K562 (cell line): Measurements from ENCODE around the gene CERS6. TPM values are rescaled to one million over a fixed set of nuclear protein-coding genes. Genes with fewer than 3 reads are reported as not detected.

ENCODE experiments used
- ATAC-seq: fragments of 200-7000 bp; cut with Tn5 transposase; 3 replicates; pipeline ENCODE4 v1.9.1; 2020; ENCODE audit warnings: moderate library complexity
- BruUV-seq: library from RNA; stranded (reverse); fragments of 400-500 nt; replicated peaks from 2 replicates; lab custom pipeline; 2021; lab: Mats Ljungman, UMichigan
- CTCF ChIA-PET: fragments of 300-600 bp; formaldehyde crosslinking; extraction: SDS; loops from one replicate; lab custom pipeline; 2021; ENCODE audit warnings: low intra/inter-chr PET ratio; lab: Yijun Ruan, JAX
- POLR2A ChIA-PET: fragments of 300-600, 350-650 bp; sonication (Branson Sonifier 250); formaldehyde crosslinking; extraction: SDS; loops from one replicate; lab custom pipeline; 2021; ENCODE audit warnings: antibody characterized with exemption, inconsistent platforms; lab: Yijun Ruan, JAX
- DNase-seq, 4 experiments: peaks; one replicate each; pipeline versions ENCODE4 v3.0.0 to v3.0.0-alpha.2; 2011 to 2018; ENCODE audit warnings: low spot score in 3 of 4, mixed read lengths in 3 of 4; ENCODE audit errors: extremely low read depth in 1 of 4
- FAIRE-seq: peaks from 2 replicates; lab custom pipeline; 2011; peaks lifted over from hg19 to GRCh38; lab: Jason Lieb, UNC
- H2AFZ ChIP-seq: 2 replicates; pipeline ENCODE4 v1.6.0; 2011; ENCODE audit warnings: low read depth, low read length, control low read depth, inconsistent platforms
- H3K27ac ChIP-seq: fragments of 200-600 bp; 3 replicates; pipeline ENCODE4 v1.8.0; 2011; ENCODE audit warnings: low read depth, mild to moderate bottlenecking, control low read depth, inconsistent platforms, low read length, moderate library complexity, mixed read lengths; ENCODE audit errors: extremely low read depth
- H3K27me3 ChIP-seq, 2 experiments: fragments of 300-600 bp in 1 of 2; 2 replicates in 1 of 2; 3 replicates in 1 of 2; pipeline versions ENCODE4 v1.6.0 to v1.8.0; 2011; ENCODE audit warnings: inconsistent platforms in 2 of 2, low read length in 2 of 2, mild to moderate bottlenecking in 1 of 2, mixed read lengths in 1 of 2, moderate library complexity in 1 of 2; ENCODE audit not compliant: control insufficient read depth in 2 of 2, insufficient read depth in 2 of 2
- H3K36me3 ChIP-seq: fragments of 300-600 bp; 3 replicates; pipeline ENCODE4 v1.8.0; 2011; ENCODE audit warnings: mild to moderate bottlenecking, low read length, inconsistent platforms; ENCODE audit not compliant: control insufficient read depth, insufficient read depth
- H3K4me1 ChIP-seq, 2 experiments: fragments of 200-600 bp in 1 of 2; replicated peaks in 1 of 2; 2 replicates in 1 of 2; 3 replicates in 1 of 2; pipeline versions ENCODE4 v1.5.1 to v1.8.0; 2011; ENCODE audit warnings: inconsistent platforms in 2 of 2, low read length in 2 of 2, mild to moderate bottlenecking in 1 of 2, mixed read lengths in 1 of 2, moderate library complexity in 1 of 2; ENCODE audit not compliant: control insufficient read depth in 2 of 2, insufficient read depth in 2 of 2
- H3K4me2 ChIP-seq: 2 replicates; pipeline ENCODE4 v1.6.1; 2011; ENCODE audit warnings: low read length, control low read depth, inconsistent platforms, mixed read lengths; ENCODE audit not compliant: insufficient read depth
- H3K4me3 ChIP-seq: fragments of 200-600 bp; sonication (generic), shearing (Covaris generic); 2 replicates; pipeline ENCODE4 v1.5.1; 2016; ENCODE audit warnings: control low read depth, inconsistent platforms
- H3K79me2 ChIP-seq: fragments of 200-600 bp; 3 replicates; pipeline ENCODE4 v1.8.0; 2011; ENCODE audit warnings: low read length, inconsistent platforms; ENCODE audit not compliant: control insufficient read depth, insufficient read depth
- H3K9ac ChIP-seq, 2 experiments: 2 replicates each; pipeline versions ENCODE4 v1.6.0 to v1.6.1; 2011; ENCODE audit warnings: low read depth in 2 of 2, low read length in 2 of 2, control low read depth in 1 of 2, inconsistent platforms in 1 of 2, mild to moderate bottlenecking in 1 of 2, mixed read lengths in 1 of 2; ENCODE audit not compliant: insufficient read depth in 1 of 2
- H3K9me1 ChIP-seq: one replicate; pipeline ENCODE4 v1.6.0; 2011; ENCODE audit warnings: inconsistent platforms, mild to moderate bottlenecking, low read length, moderate library complexity; ENCODE audit not compliant: control insufficient read depth, insufficient read depth
- H3K9me3 ChIP-seq: replicated peaks from 2 replicates; pipeline ENCODE4 v1.5.1; 2011; ENCODE audit warnings: low read depth, low read length, inconsistent platforms; ENCODE audit not compliant: control insufficient read depth, insufficient read depth
- H4K20me1 ChIP-seq: replicated peaks from 2 replicates; pipeline ENCODE4 v1.6.1; 2011; ENCODE audit warnings: low read length, inconsistent platforms, mixed read lengths; ENCODE audit not compliant: control insufficient read depth, insufficient read depth
- ETV5 ChIP-seq: sonication (generic); formaldehyde crosslinking; IDR thresholded peaks from 2 replicates; pipeline ENCODE4 v1.4.0; 2020; ENCODE audit warnings: low read depth, mild to moderate bottlenecking, missing genetic modification reagents
- ETV6 ChIP-seq, 3 experiments: fragments of 150-350 bp in 1 of 3; sonication (generic) in 1 of 3; formaldehyde crosslinking in 1 of 3; IDR thresholded peaks; 2 replicates each; pipeline versions ENCODE4 v1.6.1 to v1.8.0; 2014 to 2022; ENCODE audit warnings: borderline replicate concordance in 2 of 3, low read depth in 2 of 3, antibody characterized with exemption in 1 of 3, low read length in 1 of 3, mild to moderate bottlenecking in 1 of 3, missing genetic modification reagents in 1 of 3
- PHF20 ChIP-seq: fragments of 450-650 bp; IDR thresholded peaks from 2 replicates; pipeline ENCODE4 v1.6.1; 2018; ENCODE audit not compliant: partially characterized antibody
- POLR2G ChIP-seq: fragments of 200-400 bp; formaldehyde crosslinking; IDR thresholded peaks from 2 replicates; pipeline ENCODE4 v1.6.1; 2017; ENCODE audit warnings: low read depth, mild to moderate bottlenecking, antibody characterized with exemption, low read length, moderate library complexity
- RAD21 ChIP-seq, 2 experiments: fragments of 250-450 bp in 1 of 2; fragments of 450-650 bp in 1 of 2; sonication (Bioruptor Pico) in 1 of 2; formaldehyde crosslinking in 1 of 2; IDR thresholded peaks in 1 of 2; conservative IDR thresholded peaks in 1 of 2; 2 replicates each; pipeline versions ENCODE4 v1.4.0 to v1.8.0; 2020 to 2022; ENCODE audit warnings: mild to moderate bottlenecking in 2 of 2, moderate library complexity in 1 of 2
- ZNF212 ChIP-seq: fragments of 450-650 bp; formaldehyde crosslinking; IDR thresholded peaks from 2 replicates; pipeline ENCODE4 v1.4.0; 2020; ENCODE audit warnings: mild to moderate bottlenecking
- ZNF217 ChIP-seq: sonication (generic); formaldehyde crosslinking; IDR thresholded peaks from 2 replicates; pipeline ENCODE4 v1.8.0; 2022; ENCODE audit warnings: mild to moderate bottlenecking, missing genetic modification reagents
- WGBS: fragments of 100-300 bp; shearing (Covaris generic); methylation state at CpG from one replicate; pipeline ENCODE4 v1.1.6; 2016; ENCODE audit warnings: low coverage, mixed read lengths; ENCODE audit not compliant: insufficient coverage; ENCODE audit errors: missing lambda C conversion rate; 5-methylcytosine and 5-hydroxymethylcytosine counted together
- in situ Hi-C: fragments of 300-500 bp; cut with MboI; formaldehyde crosslinking; loops from 4 replicates; pipeline ENCODE4 v1.15.0; 2018; ENCODE audit warnings: inconsistent platforms, mixed read lengths
- intact Hi-C: fragments of 100-400 bp; cut with micrococcal nuclease; formaldehyde crosslinking; loops from 2 replicates; pipeline ENCODE4 v1.14.2; 2022
- polyA plus RNA-seq, 8 experiments: library from polyadenylated mRNA; depleted of rRNA in 4 of 8; stranded (reverse) in 5 of 8; unstranded in 3 of 8; fragments of >200 nt; fragmentation: Nextera tagmentation in 2 of 8; fragmentation: Illumina TruSeq in 1 of 8; extraction: Ambion mirVana in 2 of 8; extraction: Trizol in 1 of 8; gene quantifications; 2 replicates each; pipeline versions ENCODE4 v1.2.1 to v1.2.3, GENCODE V29; 2011 to 2014; ENCODE audit warnings: inconsistent platforms in 1 of 8, missing spikeins in 1 of 8
- total RNA-seq, 7 experiments: library from RNA; depleted of rRNA in 6 of 7; stranded (reverse); fragments of >200 nt in 6 of 7; fragmentation: Illumina TruSeq in 2 of 7; extraction: Trizol in 2 of 7; gene quantifications; 2 replicates each; pipeline versions ENCODE4 v1.2.1 to v1.2.3, GENCODE V29; 2011 to 2021; ENCODE audit warnings: low replicate concordance in 1 of 7

Gene CERS6
- total and polyA plus RNA-seq, 9 of the 15 experiments (the other 6 are each of a cell fraction or from before 2014, with no cell fraction given): 1.6 to 13.6 (median 11.4) TPM

DNA sequence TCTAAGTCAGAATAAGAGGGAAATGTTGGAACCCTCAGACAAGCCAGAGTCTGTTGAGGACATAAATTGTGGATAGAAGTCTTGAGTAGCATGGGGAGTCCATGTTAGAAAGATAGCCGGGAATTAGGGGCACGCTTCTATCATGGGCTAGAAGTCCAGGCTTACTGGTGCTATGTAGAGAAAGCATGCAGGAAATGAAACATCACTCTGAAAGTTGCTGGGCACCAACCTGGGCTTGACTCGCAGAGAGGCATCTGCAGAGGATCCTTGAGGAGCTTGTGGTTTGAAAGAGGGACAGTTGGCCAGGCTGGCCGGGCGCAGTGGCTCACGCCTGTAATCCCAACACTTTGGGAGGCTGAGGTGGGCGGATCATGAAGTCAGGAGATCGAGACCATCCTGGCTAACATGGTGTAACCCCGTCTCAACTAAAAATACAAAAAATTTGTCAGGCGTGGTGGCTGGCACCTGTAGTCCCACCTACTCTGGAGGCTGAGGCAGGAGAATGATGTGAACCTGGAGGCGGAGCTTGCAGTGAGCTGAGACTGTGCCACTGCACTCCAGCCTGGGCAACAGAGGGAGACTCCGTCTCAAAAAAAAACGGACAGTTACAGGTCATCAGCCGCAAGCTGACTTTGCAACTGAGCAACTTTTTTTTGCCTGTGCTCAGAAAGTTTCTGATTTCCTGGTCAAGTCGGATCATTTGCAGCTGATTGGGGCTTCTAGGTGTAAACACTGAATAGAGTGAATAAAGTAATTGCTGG lies 24.9 kb downstream of the CERS6 start:
- BruUV-seq: no TSS peak
- H3K4me1 ChIP-seq: peaks cover 0 to 9% of the 10 kb centered on the region in 2 experiments; a peak in 2 of 5 replicates
- WGBS: 51% methylated on average over 15 of the region's 15 CpGs
- H4K20me1 ChIP-seq: no peaks in the 10 kb centered on the region
- CTCF ChIA-PET: no interaction called here
- POLR2A ChIA-PET: interaction anchor here (0.5 to 4.1 kb wide), 8 partner anchors 9 to 574 kb away, joined by 3 to 22 read pairs (median 3); no protein-coding TSS in a partner anchor
- peaks cover 7% of the 10 kb centered on the region; the same call in 1 of the 3 replicates for H3K79me2 ChIP-seq
- FAIRE-seq: no peak
- no peaks in the 10 kb centered on the region for H3K36me3 ChIP-seq
- no peaks in the 10 kb centered on the region for H3K9me1 ChIP-seq
- H3K27me3 ChIP-seq: no peaks in the 10 kb centered on the region
- TF ChIP-seq RAD21 (CRISPR knock-in tag; conservative IDR thresholded peaks at IDR 0.05 in 1 of 2, IDR thresholded peaks at IDR 0.05 in 1 of 2) (peak in 1 of 2 experiments; percentile 40; a peak in 1 of 4 replicates), ZNF217 (CRISPR knock-in tag) (no peak)
- no peak for DNase-seq
- peak; percentile 61 for ATAC-seq
- intact Hi-C loops (no loop called here), in situ Hi-C loops (no loop called here)
- no peaks in the 10 kb centered on the region for H3K9me3 ChIP-seq
- peak overlapping the region; percentile 27; the same call in 1 of the 2 replicates for H2AFZ ChIP-seq
- no peak overlapping the region for H3K4me2 ChIP-seq
- no peak overlapping the region for H3K9ac ChIP-seq
- H3K27ac ChIP-seq: no peak overlapping the region; the same call in 2 of the 3 replicates
- no peak overlapping the region for H3K4me3 ChIP-seq

DNA sequence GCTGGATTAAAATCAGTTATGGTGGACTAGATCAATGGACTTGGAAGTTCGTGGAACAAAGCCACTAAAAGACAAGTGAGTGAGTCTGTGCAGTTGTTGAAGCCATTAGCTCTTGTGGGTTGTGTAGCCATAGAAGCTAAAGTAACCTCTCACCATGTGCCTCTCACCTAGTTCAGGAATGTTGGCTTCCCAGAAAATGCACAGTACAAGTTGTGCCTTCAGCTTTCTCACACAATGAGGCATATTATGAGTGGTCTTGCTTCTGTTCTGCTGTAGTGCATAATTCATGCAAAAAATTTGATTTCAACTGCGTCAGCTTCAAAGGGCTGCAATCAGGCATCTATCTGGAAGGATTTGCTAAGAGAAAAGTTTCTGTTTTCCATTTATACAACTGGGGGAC lies 26.2 kb downstream of the CERS6 start:
- 25% methylated on average over 2 of the region's 2 CpGs for WGBS
- Histone ChIP-seq H3K27me3 (no peaks in the 10 kb centered on the region), H3K4me1 (peaks cover 0 to 9% of the 10 kb centered on the region in 2 experiments; a peak in 2 of 5 replicates), H3K4me2 (no peak overlapping the region), H3K36me3 (no peaks in the 10 kb centered on the region), H3K4me3 (no peak overlapping the region), H3K27ac (no peak overlapping the region), H4K20me1 (no peaks in the 10 kb centered on the region), H3K9me3 (no peaks in the 10 kb centered on the region)
- intact Hi-C loops (no loop called here), in situ Hi-C loops (no loop called here)
- ATAC-seq: no peak
- CTCF ChIA-PET: no interaction called here
- TF ChIP-seq PHF20 (no peak), ETV6 (IDR thresholded peaks at IDR 0.05; ENCODE audit: borderline replicate concordance in 1 of 2, low read depth in 2 of 2, low read length in 1 of 2) (no peak), ETV6 (CRISPR knock-in tag; IDR thresholded peaks at IDR 0.05; ENCODE audit: borderline replicate concordance) (no peak), ZNF212 (CRISPR knock-in tag) (no peak), POLR2G (no peak), ETV5 (CRISPR knock-in tag) (no peak)
- TF ChIP-seq, all 486 proteins: peak for 0
- Histone ChIP-seq H3K79me2 (peaks cover 7% of the 10 kb centered on the region; the same call in 1 of the 3 replicates), H3K9me1 (no peaks in the 10 kb centered on the region), H2AFZ (no peak overlapping the region), H3K9ac (no peak overlapping the region)
- FAIRE-seq: no peak
- DNase-seq: no peak
- POLR2A ChIA-PET: interaction anchor here (0.8 to 4.1 kb wide), 7 partner anchors 9 to 153 kb away, joined by 3 to 22 read pairs (median 4); no protein-coding TSS in a partner anchor
- no TSS peak for BruUV-seq
